ENCODE results near the gene TPSG1.
"Not testable (repeated sequence)": the region's sequence is repeated elsewhere in the genome, so short reads cannot be mapped to it uniquely, and the experiment has no call there.

Gene TPSG1

GRCh38 chr16:1213796-1214372 lies 11.2 kb downstream of the TPSG1 start:
- DNase-seq, result no peak

- DNase-seq, result no peak
Observed at GRCh38 chr16:1213231-1213630, 11.8 kb downstream of the TPSG1 start.

GRCh38 chr16:1212616-1213194 lies 12.4 kb downstream of the TPSG1 start:
- DNase-seq, result no peak

GRCh38 chr16:1211451-1212268 lies 13.4 kb downstream of the TPSG1 start:
- no peak for DNase-seq

GRCh38 chr16:1210461-1210860 lies 14.6 kb downstream of the TPSG1 start:
- DNase-seq, result no peak

- no peak for DNase-seq
Observed at GRCh38 chr16:1209081-1209480, 16.0 kb downstream of the TPSG1 start.

GRCh38 chr16:1208239-1208830 lies 16.7 kb downstream of the TPSG1 start:
- no peak for DNase-seq

- no peak for DNase-seq
Observed at GRCh38 chr16:1206786-1207185, 18.3 kb downstream of the TPSG1 start.

- DNase-seq, result no peak
Observed at GRCh38 chr16:1206326-1206725, 18.7 kb downstream of the TPSG1 start.

- DNase-seq, result no peak
Observed at GRCh38 chr16:1204933-1205332, 20.1 kb downstream of the TPSG1 start.

- no peak for DNase-seq
Observed at GRCh38 chr16:1202274-1202673, 22.8 kb downstream of the TPSG1 start.

GRCh38 chr16:1201444-1201843 lies 23.6 kb downstream of the TPSG1 start:
- DNase-seq, result no peak

- no peak for DNase-seq
Observed at GRCh38 chr16:1200014-1200627, 24.9 kb downstream of the TPSG1 start.

- no peak for DNase-seq
Observed at GRCh38 chr16:1199347-1200013, 25.6 kb downstream of the TPSG1 start.

GRCh38 chr16:1198671-1199346 lies 26.3 kb downstream of the TPSG1 start:
- not testable (repeated sequence) for DNase-seq

- DNase-seq, result no peak
Observed at GRCh38 chr16:1198194-1198593, 26.9 kb downstream of the TPSG1 start.

GRCh38 chr16:1197237-1197866 lies 27.7 kb downstream of the TPSG1 start:
- peak; percentile 86 to 97 (median 87) for DNase-seq

GRCh38 chr16:1196494-1196893 lies 28.6 kb downstream of the TPSG1 start:
- peak in 2 of 3 experiments; percentile 25 to 31 for DNase-seq

- DNase-seq, result no peak
Observed at GRCh38 chr16:1195393-1195666, 29.7 kb downstream of the TPSG1 start.

- peak in 2 of 3 experiments; percentile 19 to 29 for DNase-seq
Observed at GRCh38 chr16:1194665-1195392, 30.2 kb downstream of the TPSG1 start.
